Cardiac septum (tissue), 1 donor: ENCODE data around the gene HORMAD1. TPM values are rescaled to one million over a fixed set of nuclear protein-coding genes. Genes with fewer than 3 reads are reported as not detected.

ENCODE experiments used
- total RNA-seq: library from RNA; stranded (reverse); fragmentation: NEBNext Ultra II Directional; extraction: Animal tissue kit (Norgen Biotek cat#: 25700); gene quantifications from one replicate; pipeline ENCODE4 v1.2.1, GENCODE V29; 2021
- donor health status: DM: no; HTN: no; CAD: no.

Gene HORMAD1
- total RNA-seq, 1 donor from 2014 or later, result not detected

Other genes starting within 250 kb of the HORMAD1 start
- gene TARS2, start 233.5 kb downstream of the HORMAD1 start, total RNA-seq, result 30.7 TPM
- 14.5 TPM for gene ECM1, start 212.8 kb downstream of the HORMAD1 start, total RNA-seq
- gene FALEC, start 205.1 kb downstream of the HORMAD1 start, total RNA-seq, result 0.46 TPM
- gene ADAMTSL4, start 171.5 kb downstream of the HORMAD1 start, total RNA-seq, result 28.9 TPM
- gene MCL1, start 141.3 kb downstream of the HORMAD1 start, total RNA-seq, result 145 TPM
- 141 TPM for gene ENSA, start 91.3 kb downstream of the HORMAD1 start, total RNA-seq
- 12.6 TPM for gene GOLPH3L, start 23.7 kb downstream of the HORMAD1 start, total RNA-seq
- gene CTSS, start 44.9 kb upstream of the HORMAD1 start, total RNA-seq, result 18.9 TPM
- 10.8 TPM for gene CTSK, start 87.4 kb upstream of the HORMAD1 start, total RNA-seq
- gene ARNT, start 155.7 kb upstream of the HORMAD1 start, total RNA-seq, result 32.0 TPM
- gene CTXND2, start 166.2 kb upstream of the HORMAD1 start, total RNA-seq, result not detected
- 15.5 TPM for gene SETDB1, start 205.5 kb upstream of the HORMAD1 start, total RNA-seq